A549 (cell line): ENCODE measurements around the gene ELOVL6. TPM values are rescaled to one million over a fixed set of nuclear protein-coding genes. Genes with fewer than 3 reads are reported as not detected.
"Not testable (repeated sequence)": the region's sequence is repeated elsewhere in the genome, so short reads cannot be mapped to it uniquely, and the experiment has no call there.

ENCODE experiments used
- ATAC-seq, 2 experiments: fragments of 200-7000 bp in 1 of 2; fragments of >200 bp in 1 of 2; cut with Nextera tagmentation in 1 of 2; cut with Tn5 transposase in 1 of 2; 3 replicates each; pipeline versions ENCODE4 v1.8.0 to v1.9.1; 2018 to 2020; ENCODE audit warnings: mild to moderate bottlenecking in 1 of 2, moderate library complexity in 1 of 2
- CTCF ChIA-PET: fragments of 300-600 bp; sonication (Branson Sonifier 250); formaldehyde crosslinking; extraction: SDS; loops from one replicate; lab custom pipeline; 2021; ENCODE audit warnings: antibody characterized with exemption, inconsistent platforms; lab: Yijun Ruan, JAX
- POLR2A ChIA-PET: fragments of 350-600 bp; formaldehyde crosslinking; extraction: SDS; loops from one replicate; lab custom pipeline; 2021; ENCODE audit warnings: antibody characterized with exemption, inconsistent platforms; lab: Yijun Ruan, JAX
- DNase-seq, 2 experiments: peaks; one replicate each; pipeline versions ENCODE4 v3.0.0 to v3.0.0-alpha.2; 2011 to 2016; ENCODE audit warnings: low read depth in 1 of 2, low spot score in 1 of 2
- FAIRE-seq: peaks from 2 replicates; lab custom pipeline; 2011; peaks lifted over from hg19 to GRCh38; lab: Jason Lieb, UNC
- H3K27ac ChIP-seq, 2 experiments: fragments of >200 bp; sonication (Bioruptor Twin); formaldehyde crosslinking; 3 replicates each; pipeline ENCODE4 v1.5.1; 2016 to 2017
- H3K4me1 ChIP-seq: fragments of >200 bp; sonication (Bioruptor Twin); formaldehyde crosslinking; 3 replicates; pipeline ENCODE4 v1.6.1; 2016
- H3K4me2 ChIP-seq: fragments of >200 bp; sonication (Bioruptor Twin); formaldehyde crosslinking; 3 replicates; pipeline ENCODE4 v1.6.1; 2016
- H3K4me3 ChIP-seq: fragments of >200 bp; sonication (Bioruptor Twin); formaldehyde crosslinking; 3 replicates; pipeline ENCODE4 v1.5.1; 2016
- H3K9me3 ChIP-seq: fragments of >200 bp; sonication (Bioruptor Twin); formaldehyde crosslinking; 3 replicates; pipeline ENCODE4 v1.6.1; 2016
- BCL3 ChIP-seq: fragments of >200 bp; sonication (Bioruptor Twin); formaldehyde crosslinking; IDR thresholded peaks from 3 replicates; pipeline ENCODE4 v1.6.1; 2016
- CBX2 ChIP-seq: fragments of 200-600 bp; sonication (generic); IDR thresholded peaks from 2 replicates; pipeline ENCODE4 v1.6.1; 2016; ENCODE audit warnings: low read depth, mild to moderate bottlenecking, borderline replicate concordance
- CHD2 ChIP-seq: fragments of 150-350 bp; IDR thresholded peaks from 2 replicates; pipeline ENCODE4 v1.6.1; 2014; ENCODE audit warnings: low read length; ENCODE audit not compliant: partially characterized antibody
- CTCF ChIP-seq: fragments of >200 bp; sonication (Bioruptor Twin); formaldehyde crosslinking; IDR thresholded peaks from 3 replicates; pipeline ENCODE4 v1.5.1; 2016
- EP300 ChIP-seq, 2 experiments: fragments of >200 bp; sonication (Bioruptor Twin); formaldehyde crosslinking; IDR thresholded peaks; 2 replicates in 1 of 2; 3 replicates in 1 of 2; pipeline ENCODE4 v1.6.1; 2016 to 2017
- ESRRA ChIP-seq: fragments of 150-350 bp; IDR thresholded peaks from 2 replicates; pipeline ENCODE4 v1.6.1; 2014; ENCODE audit warnings: mild to moderate bottlenecking, low read length, borderline replicate concordance
- FOSB ChIP-seq: fragments of 250-450 bp; sonication (Bioruptor Pico); IDR thresholded peaks from 2 replicates; pipeline ENCODE4 v1.5.0; 2020; ENCODE audit warnings: mild to moderate bottlenecking, moderate library complexity
- FOXS1 ChIP-seq: fragments of 250-450 bp; sonication (Bioruptor Pico); IDR thresholded peaks from 2 replicates; pipeline ENCODE4 v1.5.0; 2020; ENCODE audit warnings: mild to moderate bottlenecking, moderate library complexity
- GATA3 ChIP-seq: IDR thresholded peaks from 2 replicates; pipeline ENCODE4 v1.6.1; 2012; ENCODE audit warnings: borderline replicate concordance
- HEYL ChIP-seq: fragments of 250-450 bp; sonication (Bioruptor Pico); IDR thresholded peaks from 2 replicates; pipeline ENCODE4 v1.8.0; 2021; ENCODE audit warnings: mild to moderate bottlenecking, moderate library complexity
- HOXB5 ChIP-seq: fragments of 250-450 bp; sonication (Bioruptor Pico); IDR thresholded peaks from 2 replicates; pipeline ENCODE4 v1.5.0; 2020; ENCODE audit warnings: mild to moderate bottlenecking, moderate library complexity
- JUN ChIP-seq, 2 experiments: fragments of >200 bp; sonication (Bioruptor Twin); formaldehyde crosslinking; IDR thresholded peaks; 2 replicates in 1 of 2; 3 replicates in 1 of 2; pipeline ENCODE4 v1.6.1; 2016 to 2017
- KDM1A ChIP-seq: fragments of 200-600 bp; sonication (generic); IDR thresholded peaks from 2 replicates; pipeline ENCODE4 v1.6.1; 2016; ENCODE audit warnings: low read depth, mild to moderate bottlenecking
- MAFK ChIP-seq: fragments of 450-650 bp; IDR thresholded peaks from 2 replicates; pipeline ENCODE4 v1.6.1; 2014; ENCODE audit not compliant: partially characterized antibody
- MAX ChIP-seq: IDR thresholded peaks from 2 replicates; pipeline ENCODE4 v1.6.1; 2012
- MAZ ChIP-seq: fragments of 150-350 bp; IDR thresholded peaks from 2 replicates; pipeline ENCODE4 v1.6.1; 2014; ENCODE audit warnings: antibody characterized with exemption, low read depth, low read length, borderline replicate concordance
- MYC ChIP-seq: IDR thresholded peaks from 2 replicates; pipeline ENCODE4 v1.6.1; 2012; ENCODE audit warnings: mild to moderate bottlenecking, inconsistent platforms, low read length, improper control_type of control experiment, borderline replicate concordance
- NPAS2 ChIP-seq: fragments of 250-450 bp; sonication (Bioruptor Pico); IDR thresholded peaks from 2 replicates; pipeline ENCODE4 v1.8.0; 2022; ENCODE audit warnings: mild to moderate bottlenecking, moderate library complexity, borderline replicate concordance
- POLR2A ChIP-seq: IDR thresholded peaks from 2 replicates; pipeline ENCODE4 v1.6.1; 2012; ENCODE audit warnings: mild to moderate bottlenecking, low read length
- REST ChIP-seq: fragments of 200-600 bp; sonication (generic); IDR thresholded peaks from 2 replicates; pipeline ENCODE4 v1.6.1; 2016; ENCODE audit warnings: antibody characterized with exemption, mild to moderate bottlenecking, moderate library complexity
- RNF2 ChIP-seq: fragments of 200-600 bp; sonication (generic); IDR thresholded peaks from 2 replicates; pipeline ENCODE4 v1.6.1; 2016; ENCODE audit warnings: low read depth, mild to moderate bottlenecking, antibody characterized with exemption, moderate library complexity, borderline replicate concordance
- SMC3 ChIP-seq: fragments of >200 bp; sonication (Bioruptor Twin); formaldehyde crosslinking; IDR thresholded peaks from 3 replicates; pipeline ENCODE4 v1.6.1; 2018; ENCODE audit warnings: inconsistent platforms
- SREBF2 ChIP-seq: fragments of 450-650 bp; IDR thresholded peaks from 2 replicates; pipeline ENCODE4 v1.6.1; 2014; ENCODE audit warnings: mild to moderate bottlenecking, moderate library complexity
- TFCP2L1 ChIP-seq: fragments of 250-450 bp; sonication (Bioruptor Pico); IDR thresholded peaks from 2 replicates; pipeline ENCODE4 v1.5.0; 2021; ENCODE audit warnings: mild to moderate bottlenecking
- WGBS: methylation state at CpG from one replicate; pipeline ENCODE4 v1.1.6; 2017; ENCODE audit errors: missing lambda C conversion rate; 5-methylcytosine and 5-hydroxymethylcytosine counted together
- polyA plus RNA-seq, 4 experiments: library from polyadenylated mRNA; depleted of rRNA in 3 of 4; stranded (reverse); fragments of >200 nt; fragmentation: RNase III in 1 of 4; extraction: RNeasy Plus Mini Kit Qiagen cat#74134 plus additional on column Dnase treatment in 1 of 4; gene quantifications; 2 replicates in 3 of 4; 3 replicates in 1 of 4; pipeline ENCODE4 v1.2.3, GENCODE V29; 2011 to 2017

ELOVL6 gene
- polyA plus RNA-seq, 2 of the 4 experiments (the other 2 are of a cell fraction), result 22.0 to 26.8 TPM

GRCh38 chr4:110087070-110087708 is 111.2 kb downstream of the ELOVL6 start:
- FAIRE-seq, result no peak
- Histone ChIP-seq H3K4me1 (peaks cover 31% of the 10 kb centered on the region; the same call in 2 of the 3 replicates), H3K9me3 (no peaks in the 10 kb centered on the region), H3K27ac (no peak overlapping the region), H3K4me3 (no peak overlapping the region), H3K4me2 (0 out of 3 replicates have a peak overlapping the region, but pooled peaks have one; percentile 0)
- 75% methylated on average over 4 of the region's 4 CpGs for WGBS
- no peak for DNase-seq
- no peak for TF ChIP-seq ESRRA
- POLR2A ChIA-PET, result no interaction called here
- ATAC-seq, result no peak
- CTCF ChIA-PET, result no interaction called here

- ATAC-seq (no peak), DNase-seq (no peak), FAIRE-seq (no peak)
- Histone ChIP-seq H3K4me2 (no peak overlapping the region), H3K4me3 (no peak overlapping the region), H3K4me1 (peaks cover 14% of the 10 kb centered on the region; the same call in 2 of the 3 replicates), H3K9me3 (no peaks in the 10 kb centered on the region), H3K27ac (no peak overlapping the region)
- POLR2A ChIA-PET, result no interaction called here
- WGBS, result 87% methylated on average over 1 of the region's 1 CpG
- TF ChIP-seq MAX (no peak), RNF2 (no peak), TFCP2L1 (CRISPR knock-in tag) (no peak), GATA3 (no peak), JUN (IDR thresholded peaks at IDR 0.05) (no peak), CTCF (no peak), NPAS2 (CRISPR knock-in tag) (no peak), ESRRA (no peak), BCL3 (no peak), HEYL (no peak), SREBF2 (no peak)
- CTCF ChIA-PET, result no interaction called here
Observed at GRCh38 chr4:110085131-110085530, 113.3 kb downstream of the ELOVL6 start.

GRCh38 chr4:110084154-110084553 is 114.3 kb downstream of the ELOVL6 start:
- ChIA-PET POLR2A (no interaction called here), CTCF (no interaction called here)
- no peak overlapping the region for H3K4me2 ChIP-seq
- DNase-seq, result no peak
- no peak for TF ChIP-seq CBX2
- no peak for TF ChIP-seq GATA3
- no peak for TF ChIP-seq MYC
- no peak for TF ChIP-seq SMC3
- TF ChIP-seq HOXB5 (CRISPR knock-in tag), result no peak
- no peak for TF ChIP-seq KDM1A
- no peak for TF ChIP-seq POLR2A
- TF ChIP-seq FOXS1 (CRISPR knock-in tag), result no peak
- TF ChIP-seq MAFK, result no peak
- no peak for TF ChIP-seq MAZ
- no peak for TF ChIP-seq REST
- TF ChIP-seq MAX, result no peak
- no peak for TF ChIP-seq RNF2
- TF ChIP-seq SREBF2, result no peak
- no peak for TF ChIP-seq ESRRA
- no peak for TF ChIP-seq CHD2
- no peak for TF ChIP-seq EP300 (IDR thresholded peaks at IDR 0.05)
- no peak for TF ChIP-seq FOSB (CRISPR knock-in tag)
- ATAC-seq, result no peak
- H3K27ac ChIP-seq, result no peak overlapping the region
- H3K4me3 ChIP-seq, result no peak overlapping the region
- WGBS, result 68% methylated on average over 3 of the region's 3 CpGs
- no peaks in the 10 kb centered on the region for H3K9me3 ChIP-seq
- no peak for FAIRE-seq
- peaks cover 14% of the 10 kb centered on the region; the same call in 2 of the 3 replicates for H3K4me1 ChIP-seq

- DNase-seq, H3K27ac ChIP-seq, ATAC-seq, FAIRE-seq, POLR2A ChIA-PET, H3K4me1 ChIP-seq, H3K4me3 ChIP-seq, CTCF ChIA-PET, H3K4me2 ChIP-seq, H3K9me3 ChIP-seq: not testable (repeated sequence)
- WGBS, result 82% methylated on average over 2 of the region's 2 CpGs
Observed at GRCh38 chr4:110078148-110078547, 120.3 kb downstream of the ELOVL6 start.
